HG02678 (cell line): ENCODE measurements around the gene B4GALNT2.
"Not testable (repeated sequence)": the region's sequence is repeated elsewhere in the genome, so short reads cannot be mapped to it uniquely, and the experiment has no call there.

ENCODE experiments used
- ATAC-seq: cut with Tn5 transposase; IDR thresholded peaks from one replicate; pipeline ENCODE4 v1.9.1; 2021; ENCODE audit warnings: mild to moderate bottlenecking, moderate library complexity; ENCODE audit not compliant: unreplicated experiment

The B4GALNT2 gene

GRCh38 chr17:49117587-49118230 is 14.9 kb upstream of the B4GALNT2 start:
- ATAC-seq = no peak

DNA sequence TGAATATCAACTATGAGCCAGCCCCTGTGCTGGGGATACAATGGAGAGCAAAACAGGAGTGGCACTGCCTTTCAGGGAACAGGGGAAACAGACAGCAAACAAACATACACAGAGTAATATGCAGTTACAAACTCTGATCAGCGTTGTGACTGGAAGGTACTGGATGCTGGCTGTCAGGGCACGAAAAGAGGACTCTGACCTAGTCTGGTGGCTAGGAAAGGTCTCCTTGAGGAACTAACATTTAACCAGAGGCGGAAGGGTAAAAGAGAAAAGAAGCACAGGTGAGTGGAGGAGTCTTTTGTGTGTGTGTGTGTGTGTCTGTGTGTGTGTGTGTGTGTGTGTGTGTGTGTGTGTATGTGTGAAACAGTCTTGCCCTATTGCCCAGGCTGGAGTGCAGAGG is 12.4 kb upstream of the B4GALNT2 start:
- ATAC-seq = no peak

DNA sequence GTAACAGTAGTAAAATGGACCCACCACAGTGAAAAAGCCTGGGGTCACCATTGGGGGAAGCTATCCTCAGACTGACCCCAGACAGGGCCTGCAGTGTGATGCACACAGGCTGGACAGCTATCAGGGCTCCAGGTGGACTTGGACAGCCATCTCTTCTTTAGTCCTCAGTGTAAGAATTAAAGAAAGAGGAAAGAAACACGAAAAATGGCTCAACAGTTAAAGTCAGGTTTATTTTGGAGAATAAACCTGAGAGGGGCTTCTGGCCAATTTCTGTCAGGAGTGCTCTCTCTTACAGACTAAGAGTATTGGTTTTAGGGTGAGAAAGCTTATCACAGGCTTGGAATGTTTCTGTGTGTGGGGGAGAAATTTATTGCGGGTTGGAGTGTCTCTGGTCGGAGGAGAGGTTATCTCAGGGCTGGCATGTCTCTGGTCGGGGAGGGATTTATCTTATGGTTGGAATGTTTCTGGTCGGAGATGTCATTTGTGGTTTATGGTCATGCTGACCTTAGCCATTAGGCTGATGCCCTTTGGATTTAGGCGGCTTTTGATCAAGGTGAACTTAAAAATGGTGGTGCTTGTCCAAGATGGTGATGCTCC is 10.8 kb upstream of the B4GALNT2 start:
- ATAC-seq = no peak

- ATAC-seq = no peak
Measured at GRCh38 chr17:49122566-49122965, 10.0 kb upstream of the B4GALNT2 start.

DNA sequence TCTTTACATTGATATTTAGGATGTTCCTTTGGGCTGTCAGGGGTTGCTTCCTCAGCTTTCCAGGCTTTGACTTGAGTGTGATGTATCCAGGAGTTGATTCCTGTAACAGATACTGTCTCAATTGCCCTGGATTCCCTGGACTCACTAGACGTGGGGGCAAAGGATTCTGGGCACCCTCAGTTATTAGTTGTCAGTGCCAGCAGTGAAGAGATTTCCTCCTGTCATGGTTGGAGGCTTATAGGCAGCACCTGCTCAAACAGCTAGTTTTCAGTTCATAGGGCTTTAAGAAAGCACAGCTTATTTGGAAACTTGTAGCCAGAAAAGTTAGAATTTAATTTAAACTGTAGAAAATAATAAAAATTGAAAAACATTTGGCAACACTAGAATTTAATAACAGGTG is 9.5 kb upstream of the B4GALNT2 start:
- ATAC-seq = no peak

DNA sequence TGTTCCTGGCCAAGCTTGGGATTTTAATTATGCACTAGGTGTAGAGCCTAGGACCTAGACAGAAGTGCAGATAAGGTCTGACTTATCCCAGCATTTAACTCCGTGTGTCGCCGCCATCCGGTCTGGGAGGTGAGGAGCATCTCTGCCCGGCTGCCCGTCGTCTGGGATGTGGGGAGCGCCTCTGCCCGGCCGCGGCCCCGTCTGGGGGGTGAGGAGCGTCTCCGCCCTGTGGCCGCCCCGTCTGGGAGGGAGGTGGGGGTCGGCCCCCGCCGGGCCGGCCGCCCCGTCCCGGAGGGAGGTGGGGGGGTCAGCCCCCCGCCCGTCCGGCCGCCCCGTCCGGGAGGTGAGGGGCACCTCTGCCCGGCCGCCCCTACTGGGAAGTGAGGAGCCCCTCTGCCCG is 7.1 kb upstream of the B4GALNT2 start:
- ATAC-seq = no peak

- not testable (repeated sequence) for ATAC-seq
Measured at GRCh38 chr17:49126183-49126859, 6.2 kb upstream of the B4GALNT2 start.

- not testable (repeated sequence) for ATAC-seq
Measured at GRCh38 chr17:49129359-49129950, 3.1 kb upstream of the B4GALNT2 start.

GRCh38 chr17:49130891-49131290 is 1.7 kb upstream of the B4GALNT2 start:
- ATAC-seq = no peak

DNA sequence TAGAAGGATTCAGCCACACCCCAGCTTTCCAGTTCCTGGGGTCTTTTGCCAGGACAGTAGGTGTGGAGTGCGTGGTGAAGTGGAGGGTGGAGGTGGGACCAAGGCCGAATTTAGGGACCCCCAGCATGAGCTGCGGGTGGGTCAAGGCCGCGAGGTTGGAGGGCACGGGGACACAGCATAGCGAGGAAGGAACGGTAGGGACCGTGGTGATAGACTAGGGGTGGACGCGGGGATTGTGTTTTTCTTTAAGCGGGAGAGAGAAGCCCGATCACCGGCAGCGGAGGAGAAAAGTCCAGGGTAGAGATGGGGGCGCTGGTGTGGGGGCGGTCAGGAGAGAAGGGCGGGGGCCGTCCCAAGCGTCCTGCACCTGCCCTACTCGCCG is 261 bp upstream of the B4GALNT2 start:
- no peak for ATAC-seq

DNA sequence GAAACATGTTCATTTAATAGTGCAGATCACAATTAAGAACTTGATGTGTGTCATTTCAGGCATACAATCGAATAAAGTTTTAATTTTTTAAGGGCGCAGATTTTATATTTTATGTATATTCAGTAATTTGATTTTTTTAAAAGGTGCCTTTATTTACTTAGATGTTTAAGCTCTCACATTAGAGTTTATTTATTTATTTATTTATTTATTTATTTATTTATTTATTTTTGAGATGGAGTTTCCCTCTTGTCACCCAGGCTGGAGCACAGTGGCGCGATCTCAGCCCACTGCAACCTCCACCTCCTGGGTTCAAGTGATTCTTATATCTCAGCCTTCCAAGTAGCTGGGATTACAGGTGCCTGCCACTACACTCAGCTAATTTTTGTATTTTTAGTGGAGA is 3.8 kb downstream of the B4GALNT2 start:
- ATAC-seq = no peak

DNA sequence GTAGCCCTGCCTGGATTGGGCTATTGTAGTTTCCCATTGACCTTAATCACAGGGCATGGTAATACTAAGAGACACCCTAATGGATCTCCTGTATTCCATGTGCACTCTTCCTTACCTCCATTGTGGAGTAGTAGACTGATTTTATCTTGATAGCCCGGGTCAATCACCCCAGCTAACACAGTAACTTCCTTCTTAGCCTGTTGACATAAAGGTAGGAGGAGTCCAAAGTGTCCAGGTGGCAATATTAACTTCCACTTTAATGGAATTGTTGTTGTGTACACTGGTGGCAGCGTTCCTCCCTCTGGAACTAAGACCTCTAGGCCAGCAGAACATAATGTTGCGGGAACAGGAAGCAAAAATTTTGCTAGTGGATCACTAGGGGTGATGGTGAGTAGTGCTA is 13.1 kb downstream of the B4GALNT2 start:
- ATAC-seq = not testable (repeated sequence)

DNA sequence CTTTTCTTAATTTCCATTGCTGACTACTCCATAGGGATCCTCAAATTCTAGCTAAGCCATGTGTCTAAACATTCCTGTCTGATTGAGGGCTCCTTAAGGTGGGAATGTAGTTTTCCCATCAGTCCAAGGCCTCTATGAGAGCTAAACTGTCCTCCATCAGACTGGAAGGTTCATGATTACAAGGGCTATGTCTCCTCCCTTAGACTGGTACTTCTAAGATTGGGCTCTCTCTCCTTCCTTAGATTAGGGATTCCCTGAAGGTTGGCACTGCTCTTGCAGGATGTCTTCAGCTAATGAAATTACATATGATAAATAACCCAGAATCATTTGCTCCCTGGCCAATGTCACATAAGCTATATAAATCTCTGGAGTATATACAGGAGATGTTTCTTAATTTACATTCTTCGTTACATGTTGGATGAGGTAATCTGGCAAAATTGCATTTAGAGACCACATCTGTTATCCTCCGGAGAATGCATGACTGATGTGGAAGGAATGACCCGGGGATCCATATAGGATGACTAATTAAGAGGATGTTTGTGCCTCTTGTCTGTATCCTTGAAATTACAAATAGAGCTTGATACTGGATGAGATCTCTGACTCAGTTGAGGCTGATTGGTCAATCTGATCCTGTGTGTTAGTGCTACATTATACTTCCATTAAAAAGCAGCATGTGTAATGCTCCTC is 14.2 kb downstream of the B4GALNT2 start:
- no peak for ATAC-seq

DNA sequence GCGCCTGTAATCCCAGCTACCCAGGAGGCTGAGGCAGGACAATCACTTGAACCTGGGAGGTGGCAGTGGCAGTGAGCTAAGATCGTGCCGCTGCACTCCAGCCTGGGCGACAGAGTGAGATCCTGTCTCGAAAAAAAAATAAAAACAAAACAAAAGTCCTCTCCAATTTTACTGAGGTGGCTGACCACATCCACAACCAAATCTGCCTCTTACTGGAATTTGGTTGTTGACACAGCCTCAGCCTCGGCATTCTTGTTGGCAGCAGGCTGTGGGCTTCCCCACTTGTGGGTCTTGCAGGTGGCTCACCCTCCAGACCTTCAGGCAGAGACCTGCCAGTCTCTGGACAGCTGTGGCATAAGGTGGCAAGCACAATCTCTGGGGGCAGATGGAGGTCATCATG is 15.6 kb downstream of the B4GALNT2 start:
- no peak for ATAC-seq

DNA sequence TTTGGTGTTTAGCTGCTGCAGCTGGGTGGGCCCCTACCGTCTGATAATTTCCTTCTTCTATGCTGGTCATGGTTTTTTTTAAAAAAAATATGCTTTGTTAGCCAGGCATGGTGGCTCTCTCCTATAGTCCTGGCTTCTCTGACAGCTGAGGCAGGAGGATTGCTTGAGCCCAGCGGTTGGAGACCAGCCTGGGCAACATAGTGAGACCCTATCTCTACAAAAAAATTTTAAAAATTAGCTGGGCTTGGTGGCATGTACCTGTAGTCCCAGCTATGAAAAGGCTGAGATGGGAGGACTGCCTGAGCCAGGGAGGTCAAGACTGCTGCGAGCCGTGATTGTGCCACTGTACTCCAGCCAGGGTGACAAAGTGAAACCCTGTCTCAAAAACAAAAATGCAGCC is 19.4 kb downstream of the B4GALNT2 start:
- ATAC-seq = no peak

DNA sequence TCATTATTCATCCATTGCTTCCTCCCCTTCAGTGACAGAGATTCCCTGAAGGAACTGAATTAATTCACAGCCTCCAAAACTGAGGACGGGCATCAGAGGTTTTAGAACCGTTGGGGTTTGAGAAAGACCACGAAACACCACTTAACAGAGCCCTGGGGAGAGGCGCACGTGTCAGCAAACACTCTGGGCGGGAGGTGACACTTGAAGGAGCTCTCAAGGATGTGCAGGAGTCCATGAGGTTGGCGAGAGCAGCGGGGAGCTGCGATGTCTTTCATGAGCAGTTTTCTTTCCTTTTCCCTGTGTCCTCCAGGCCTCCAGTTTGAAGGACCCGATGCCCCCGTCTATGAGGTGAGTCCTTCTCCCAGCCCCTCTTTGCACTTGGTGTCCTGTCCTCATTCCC is 23.7 kb downstream of the B4GALNT2 start:
- no peak for ATAC-seq

DNA sequence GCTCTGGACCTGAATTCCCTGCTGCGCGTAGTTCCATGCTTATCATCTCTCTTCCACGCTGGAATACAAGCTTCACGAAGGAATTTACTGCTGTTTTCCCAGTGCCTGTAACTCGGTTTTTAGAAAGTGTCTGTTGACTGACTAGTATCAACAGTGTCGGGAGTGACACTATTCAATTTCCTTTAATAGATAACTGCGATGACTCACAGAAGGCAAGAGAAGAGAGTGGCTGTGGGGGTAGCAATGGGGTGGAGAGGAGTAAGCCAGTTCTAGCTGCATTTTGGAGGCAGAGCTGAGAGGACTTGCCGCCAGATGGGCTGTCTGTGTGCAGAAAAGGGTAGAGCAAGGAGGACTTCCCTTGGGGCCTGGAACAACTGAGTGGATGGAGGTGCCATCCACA is 25.2 kb downstream of the B4GALNT2 start:
- no peak for ATAC-seq

GRCh38 chr17:49162866-49163265 is 30.3 kb downstream of the B4GALNT2 start:
- ATAC-seq = no peak

GRCh38 chr17:49165143-49165542 is 32.6 kb downstream of the B4GALNT2 start:
- ATAC-seq = no peak

DNA sequence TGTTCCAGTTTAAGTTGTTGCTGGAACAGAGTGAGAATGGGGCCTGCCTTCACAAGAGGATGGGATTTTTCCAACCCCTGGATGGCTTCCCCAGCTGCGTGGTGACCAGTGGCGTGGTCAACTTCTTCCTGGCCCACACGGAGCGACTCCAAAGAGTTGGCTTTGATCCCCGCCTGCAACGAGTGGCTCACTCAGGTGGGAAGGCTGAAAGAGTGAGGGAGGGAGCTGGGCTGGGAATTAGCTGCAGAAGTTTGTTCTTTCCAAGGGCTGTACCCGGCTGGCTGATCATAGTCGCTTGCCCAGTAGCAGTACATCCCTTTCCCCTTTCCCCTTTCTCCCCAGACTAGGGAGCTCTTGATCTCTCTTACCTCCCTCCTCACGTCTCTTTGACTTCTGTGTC is 36.1 kb downstream of the B4GALNT2 start:
- ATAC-seq = no peak

GRCh38 chr17:49170216-49170615 is 37.6 kb downstream of the B4GALNT2 start:
- no peak for ATAC-seq
